HG03064 (cell line): ENCODE measurements around the gene ACTL10.

Experiments
- ATAC-seq: cut with Tn5 transposase; IDR thresholded peaks from one replicate; pipeline ENCODE4 v1.9.1; 2021; ENCODE audit warnings: low read depth; ENCODE audit not compliant: unreplicated experiment

The ACTL10 gene

GRCh38 chr20:33648396-33649004 is 18.2 kb upstream of the ACTL10 start:
- no peak for ATAC-seq

- no peak for ATAC-seq
Observed at GRCh38 chr20:33649201-33649681, 17.5 kb upstream of the ACTL10 start.

- ATAC-seq = no peak
Observed at GRCh38 chr20:33650111-33650752, 16.5 kb upstream of the ACTL10 start.

GRCh38 chr20:33650753-33651561 is 15.8 kb upstream of the ACTL10 start:
- no peak for ATAC-seq

- no peak for ATAC-seq
Observed at GRCh38 chr20:33651562-33652048, 15.1 kb upstream of the ACTL10 start.

GRCh38 chr20:33653218-33653899 is 13.4 kb upstream of the ACTL10 start:
- ATAC-seq = no peak

GRCh38 chr20:33653900-33654596 is 12.7 kb upstream of the ACTL10 start:
- ATAC-seq = no peak

- ATAC-seq = no peak
Observed at GRCh38 chr20:33654680-33655161, 12.0 kb upstream of the ACTL10 start.

GRCh38 chr20:33655164-33655563 is 11.6 kb upstream of the ACTL10 start:
- no peak for ATAC-seq

GRCh38 chr20:33656010-33656782 is 10.5 kb upstream of the ACTL10 start:
- no peak for ATAC-seq

- ATAC-seq = no peak
Observed at GRCh38 chr20:33656783-33657703, 9.7 kb upstream of the ACTL10 start.

- no peak for ATAC-seq
Observed at GRCh38 chr20:33657704-33658095, 9.0 kb upstream of the ACTL10 start.

- ATAC-seq = no peak
Observed at GRCh38 chr20:33658510-33658909, 8.2 kb upstream of the ACTL10 start.

- ATAC-seq = no peak
Observed at GRCh38 chr20:33658929-33659328, 7.8 kb upstream of the ACTL10 start.

- ATAC-seq = no peak
Observed at GRCh38 chr20:33659341-33660034, 7.3 kb upstream of the ACTL10 start.

GRCh38 chr20:33660035-33660684 is 6.6 kb upstream of the ACTL10 start:
- no peak for ATAC-seq

- no peak for ATAC-seq
Observed at GRCh38 chr20:33660685-33661058, 6.1 kb upstream of the ACTL10 start.
